Spleen (tissue), 7 donors: Measurements from ENCODE around the gene OLFML3.

Experiments
- CTCF ChIP-seq, 11 experiments: fragments of 200-600 bp in 7 of 11; fragments of 450-650 bp in 4 of 11; sonication (generic) in 4 of 11; IDR thresholded peaks in 8 of 11; conservative IDR thresholded peaks in 3 of 11; 1 replicate in 7 of 11; 2 replicates in 4 of 11; pipeline versions ENCODE4 v1.4.0 to v1.8.0; 2016 to 2021; ENCODE audit warnings: antibody characterized with exemption in 11 of 11, inconsistent platforms in 4 of 11, mild to moderate bottlenecking in 1 of 11
- POLR2A ChIP-seq, 3 donors: fragments of 450-650 bp; IDR thresholded peaks; one replicate each; pipeline ENCODE4 v1.5.1; 2017; ENCODE audit warnings: antibody characterized with exemption in 3 of 3, mild to moderate bottlenecking in 1 of 3
- POLR2AphosphoS5 ChIP-seq, 3 donors: sonication (generic); formaldehyde crosslinking; IDR thresholded peaks; one replicate each; pipeline ENCODE4 v1.5.1; 2017; ENCODE audit warnings: antibody characterized with exemption in 3 of 3
- donor health status: DM: no; HTN: no; CAD: no; lungs with moderate emphysema.
- donor health status: DM: no; HTN: no; CAD: no.
- donor health status: DM: no; HTN: no; CAD: no.

GRCh38 chr1:114008480-114008941 lies 29.2 kb downstream of the OLFML3 start:
- no peak for TF ChIP-seq POLR2A (IDR thresholded peaks at IDR 0.05)
- TF ChIP-seq POLR2AphosphoS5 (IDR thresholded peaks at IDR 0.05): no peak
- TF ChIP-seq CTCF (IDR thresholded peaks at IDR 0.05 in 8 of 11, conservative IDR thresholded peaks at IDR 0.05 in 3 of 11): no peak
